Measurements from ENCODE around the gene CLEC18A. TPM values are rescaled to one million over a fixed set of nuclear protein-coding genes. Genes with fewer than 3 reads are reported as not detected.
A peak's percentile ranks its signal among the peaks of the same experiment; 100 is the strongest.
"Not testable (repeated sequence)": the region's sequence is repeated elsewhere in the genome, so short reads cannot be mapped to it uniquely, and the experiment has no call there.

The CLEC18A gene
- total and polyA plus RNA-seq, 2 donors (not counting 1 experiment from before 2014, with no cell fraction given): 0.07 to 0.33 TPM

- H3K4me2 ChIP-seq (ENCODE audit: extremely low read depth, insufficient read depth, low read length); H3K36me3 ChIP-seq (ENCODE audit: control insufficient read depth, insufficient read depth, low read length); H3K4me1 ChIP-seq (ENCODE audit: control insufficient read depth, extremely low read depth, insufficient read depth, low read length); H3K79me2 ChIP-seq (ENCODE audit: control insufficient read depth, insufficient read depth, low read length); H3K4me3 ChIP-seq (replicated peaks in 1 of 4; ENCODE audit: control extremely low read depth in 1 of 4, insufficient read depth in 1 of 4, low read depth in 3 of 4, low read length in 4 of 4); DNase-seq (ENCODE audit: low read depth in 2 of 2); H4K20me1 ChIP-seq (ENCODE audit: control insufficient read depth, extremely low read depth, insufficient read depth, low read length); H3K9me3 ChIP-seq (ENCODE audit: control insufficient read depth, insufficient read depth, low read depth, low read length); H3K27ac ChIP-seq (ENCODE audit: insufficient read depth, low read length); H3K27me3 ChIP-seq (ENCODE audit: control insufficient read depth, insufficient read depth, low read length); H2AFZ ChIP-seq (ENCODE audit: low read length); H3K9ac ChIP-seq (ENCODE audit: insufficient read depth, low read length): not testable (repeated sequence)
Observed at GRCh38 chr16:70003511-70003910, 52.4 kb downstream of the CLEC18A start.

- not testable (repeated sequence) for H3K79me2 ChIP-seq (ENCODE audit: control insufficient read depth, insufficient read depth, low read length); H3K9me3 ChIP-seq (ENCODE audit: control insufficient read depth, insufficient read depth, low read depth, low read length); H3K4me1 ChIP-seq (ENCODE audit: control insufficient read depth, extremely low read depth, insufficient read depth, low read length); H3K27me3 ChIP-seq (ENCODE audit: control insufficient read depth, insufficient read depth, low read length); H3K9ac ChIP-seq (ENCODE audit: insufficient read depth, low read length); H3K27ac ChIP-seq (ENCODE audit: insufficient read depth, low read length); H2AFZ ChIP-seq (ENCODE audit: low read length); H3K4me2 ChIP-seq (ENCODE audit: extremely low read depth, insufficient read depth, low read length); DNase-seq (ENCODE audit: low read depth in 2 of 2); H3K36me3 ChIP-seq (ENCODE audit: control insufficient read depth, insufficient read depth, low read length); H3K4me3 ChIP-seq (replicated peaks in 1 of 4; ENCODE audit: control extremely low read depth in 1 of 4, insufficient read depth in 1 of 4, low read depth in 3 of 4, low read length in 4 of 4); H4K20me1 ChIP-seq (ENCODE audit: control insufficient read depth, extremely low read depth, insufficient read depth, low read length)
Observed at GRCh38 chr16:70008604-70009003, 57.5 kb downstream of the CLEC18A start.

DNA sequence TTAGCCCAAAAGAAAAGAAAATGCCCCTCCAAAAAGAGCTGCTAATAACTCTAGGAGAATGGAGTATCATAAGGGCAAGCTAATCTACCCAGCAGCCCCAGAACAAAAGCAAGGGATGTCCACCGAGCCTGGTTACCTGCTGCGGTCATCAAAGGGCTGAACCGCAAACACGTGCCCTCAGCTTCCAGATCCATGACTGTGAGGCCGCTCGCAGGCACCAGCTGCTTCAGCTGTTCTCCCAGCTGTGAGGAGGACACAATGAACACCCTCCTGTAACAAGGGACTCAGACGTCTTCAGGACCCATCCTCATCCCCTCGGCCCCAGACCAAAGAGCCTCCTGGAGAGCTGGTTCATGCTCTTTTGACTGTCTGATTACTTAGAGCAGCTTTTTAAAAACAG lies 59.5 kb downstream of the CLEC18A start:
- not testable (repeated sequence) for DNase-seq (ENCODE audit: low read depth in 2 of 2); H3K4me2 ChIP-seq (ENCODE audit: extremely low read depth, insufficient read depth, low read length); H3K9me3 ChIP-seq (ENCODE audit: control insufficient read depth, insufficient read depth, low read depth, low read length); H3K9ac ChIP-seq (ENCODE audit: insufficient read depth, low read length); H4K20me1 ChIP-seq (ENCODE audit: control insufficient read depth, extremely low read depth, insufficient read depth, low read length); H3K27me3 ChIP-seq (ENCODE audit: control insufficient read depth, insufficient read depth, low read length); H3K4me3 ChIP-seq (replicated peaks in 1 of 4; ENCODE audit: control extremely low read depth in 1 of 4, insufficient read depth in 1 of 4, low read depth in 3 of 4, low read length in 4 of 4); H3K27ac ChIP-seq (ENCODE audit: insufficient read depth, low read length); H2AFZ ChIP-seq (ENCODE audit: low read length); H3K79me2 ChIP-seq (ENCODE audit: control insufficient read depth, insufficient read depth, low read length); H3K4me1 ChIP-seq (ENCODE audit: control insufficient read depth, extremely low read depth, insufficient read depth, low read length); H3K36me3 ChIP-seq (ENCODE audit: control insufficient read depth, insufficient read depth, low read length)

GRCh38 chr16:70011120-70011519 lies 60.0 kb downstream of the CLEC18A start:
- not testable (repeated sequence) for H2AFZ ChIP-seq (ENCODE audit: low read length); H3K9me3 ChIP-seq (ENCODE audit: control insufficient read depth, insufficient read depth, low read depth, low read length); H3K9ac ChIP-seq (ENCODE audit: insufficient read depth, low read length)

DNA sequence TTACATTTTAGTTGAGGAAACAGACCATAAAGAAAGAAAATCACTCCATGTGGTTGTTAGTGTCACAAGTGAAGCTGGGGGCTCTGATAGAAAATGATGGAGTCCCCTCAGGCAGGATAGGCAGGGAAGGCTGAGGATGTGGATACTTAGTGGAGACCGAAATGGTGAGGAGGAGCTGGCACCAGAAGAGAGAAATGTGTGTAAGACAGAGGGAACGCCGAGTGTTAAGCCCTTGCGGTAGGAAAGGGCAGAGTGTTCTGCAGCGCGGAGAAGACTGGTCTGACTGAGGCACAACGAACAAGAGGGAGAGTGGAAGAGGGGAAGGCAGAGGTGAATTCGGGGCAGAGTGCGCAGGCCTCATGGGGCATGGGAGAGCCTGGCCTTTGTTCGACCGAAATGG lies 61.2 kb downstream of the CLEC18A start:
- H3K36me3 ChIP-seq (ENCODE audit: control insufficient read depth, insufficient read depth, low read length); H3K4me2 ChIP-seq (ENCODE audit: extremely low read depth, insufficient read depth, low read length); DNase-seq (ENCODE audit: low read depth in 2 of 2); H3K4me3 ChIP-seq (replicated peaks in 1 of 4; ENCODE audit: control extremely low read depth in 1 of 4, insufficient read depth in 1 of 4, low read depth in 3 of 4, low read length in 4 of 4); H4K20me1 ChIP-seq (ENCODE audit: control insufficient read depth, extremely low read depth, insufficient read depth, low read length); H2AFZ ChIP-seq (ENCODE audit: low read length); H3K27ac ChIP-seq (ENCODE audit: insufficient read depth, low read length); H3K27me3 ChIP-seq (ENCODE audit: control insufficient read depth, insufficient read depth, low read length); H3K9me3 ChIP-seq (ENCODE audit: control insufficient read depth, insufficient read depth, low read depth, low read length); H3K79me2 ChIP-seq (ENCODE audit: control insufficient read depth, insufficient read depth, low read length); H3K4me1 ChIP-seq (ENCODE audit: control insufficient read depth, extremely low read depth, insufficient read depth, low read length); H3K9ac ChIP-seq (ENCODE audit: insufficient read depth, low read length): not testable (repeated sequence)

More at GRCh38 chr16:70011120-70011519, 60.0 kb downstream of the CLEC18A start:
- H3K4me1 ChIP-seq (ENCODE audit: control insufficient read depth, extremely low read depth, insufficient read depth, low read length); H3K79me2 ChIP-seq (ENCODE audit: control insufficient read depth, insufficient read depth, low read length); H4K20me1 ChIP-seq (ENCODE audit: control insufficient read depth, extremely low read depth, insufficient read depth, low read length); H3K27me3 ChIP-seq (ENCODE audit: control insufficient read depth, insufficient read depth, low read length); H3K27ac ChIP-seq (ENCODE audit: insufficient read depth, low read length); H3K4me3 ChIP-seq (replicated peaks in 1 of 4; ENCODE audit: control extremely low read depth in 1 of 4, insufficient read depth in 1 of 4, low read depth in 3 of 4, low read length in 4 of 4); H3K36me3 ChIP-seq (ENCODE audit: control insufficient read depth, insufficient read depth, low read length); H3K4me2 ChIP-seq (ENCODE audit: extremely low read depth, insufficient read depth, low read length): not testable (repeated sequence)
- DNase-seq (ENCODE audit: low read depth in 2 of 2): peak in 1 of 2 donors; percentile 23

GRCh38 chr16:70012951-70013350 lies 61.8 kb downstream of the CLEC18A start:
- H3K9me3 ChIP-seq (ENCODE audit: control insufficient read depth, insufficient read depth, low read depth, low read length); H3K79me2 ChIP-seq (ENCODE audit: control insufficient read depth, insufficient read depth, low read length); H4K20me1 ChIP-seq (ENCODE audit: control insufficient read depth, extremely low read depth, insufficient read depth, low read length); H3K4me2 ChIP-seq (ENCODE audit: extremely low read depth, insufficient read depth, low read length); H3K36me3 ChIP-seq (ENCODE audit: control insufficient read depth, insufficient read depth, low read length); H3K4me1 ChIP-seq (ENCODE audit: control insufficient read depth, extremely low read depth, insufficient read depth, low read length); H3K27ac ChIP-seq (ENCODE audit: insufficient read depth, low read length); H2AFZ ChIP-seq (ENCODE audit: low read length); H3K4me3 ChIP-seq (replicated peaks in 1 of 4; ENCODE audit: control extremely low read depth in 1 of 4, insufficient read depth in 1 of 4, low read depth in 3 of 4, low read length in 4 of 4); H3K27me3 ChIP-seq (ENCODE audit: control insufficient read depth, insufficient read depth, low read length); H3K9ac ChIP-seq (ENCODE audit: insufficient read depth, low read length); DNase-seq (ENCODE audit: low read depth in 2 of 2): not testable (repeated sequence)
